AG09309 (cell line): ENCODE results near the gene LHX8.

ENCODE experiments used
- DNase-seq: peaks from one replicate; pipeline ENCODE4 v3.0.0-alpha.2; 2010; ENCODE audit warnings: low read depth
- H3K4me3 ChIP-seq: 2 replicates; pipeline ENCODE4 v1.5.1; 2011; ENCODE audit warnings: mild to moderate bottlenecking, low read depth, low read length, moderate library complexity; ENCODE audit not compliant: control insufficient read depth
- CTCF ChIP-seq: IDR thresholded peaks from 2 replicates; pipeline ENCODE4 v1.5.1; 2011; ENCODE audit warnings: mild to moderate bottlenecking, low read depth, low read length, inconsistent platforms; ENCODE audit not compliant: insufficient read depth, control insufficient read depth; ENCODE audit errors: missing control alignments

Gene LHX8

GRCh38 chr1:75198761-75199160, 64.6 kb downstream of the LHX8 start:
- no peak for TF ChIP-seq CTCF
- no peak for DNase-seq
- no peak overlapping the region for H3K4me3 ChIP-seq

GRCh38 chr1:75202751-75203150, 68.6 kb downstream of the LHX8 start:
- no peak overlapping the region for H3K4me3 ChIP-seq
- DNase-seq, result no peak
- TF ChIP-seq CTCF, result no peak

GRCh38 chr1:75203415-75204277, 69.5 kb downstream of the LHX8 start:
- DNase-seq, result peak; percentile 5

GRCh38 chr1:75208862-75209261, 74.7 kb downstream of the LHX8 start:
- DNase-seq, result no peak
- TF ChIP-seq CTCF, result no peak
- H3K4me3 ChIP-seq, result no peak overlapping the region

More at GRCh38 chr1:75203415-75204277, 69.5 kb downstream of the LHX8 start:
- no peak overlapping the region for H3K4me3 ChIP-seq
- peak; percentile 46 for TF ChIP-seq CTCF
